ENCODE results near the gene GPR157. TPM values are rescaled to one million over a fixed set of nuclear protein-coding genes. Genes with fewer than 3 reads are reported as not detected.
"Not testable (repeated sequence)": the region's sequence is repeated elsewhere in the genome, so short reads cannot be mapped to it uniquely, and the experiment has no call there.

GPR157 gene
- total RNA-seq, 4 donors from 2014 or later: 0.59 to 10.7 (median 2.2) TPM

DNA sequence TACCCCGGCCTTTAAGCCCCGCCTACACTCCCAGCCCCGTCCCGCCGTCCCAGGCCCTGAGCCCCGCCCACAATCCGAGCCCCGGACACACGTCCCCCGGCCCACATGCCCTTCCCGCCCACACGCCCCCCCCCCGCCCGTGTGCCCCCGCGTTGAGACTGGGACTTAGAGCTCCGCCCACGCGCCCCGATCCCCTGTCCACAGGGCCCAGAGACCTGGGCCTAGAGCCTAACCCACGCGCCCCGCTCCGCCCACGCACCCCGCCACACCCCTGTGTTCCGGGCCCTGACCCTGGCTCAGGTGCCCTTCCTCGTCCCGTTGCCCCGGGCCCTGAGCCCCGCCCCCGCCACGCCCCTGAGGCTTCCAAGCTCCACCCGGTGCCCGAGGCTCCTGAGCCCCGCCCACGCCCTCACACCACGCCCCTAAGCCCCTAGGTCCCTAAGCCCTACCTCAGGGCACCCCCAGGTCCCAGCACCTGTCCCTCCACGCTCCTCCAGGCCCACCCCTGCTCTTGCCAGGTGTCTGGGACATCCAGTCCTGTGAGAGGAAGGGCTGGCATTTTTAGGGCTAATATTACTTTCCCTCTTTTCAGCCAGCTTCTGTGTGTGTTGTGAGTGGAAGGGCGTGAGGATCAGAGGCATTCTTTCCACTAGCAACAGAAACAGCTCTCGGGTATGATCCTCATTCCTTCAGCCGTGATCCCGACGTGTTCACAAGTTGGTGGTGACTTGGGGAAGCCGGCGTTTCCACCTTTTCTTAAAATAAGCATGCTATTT is 552 bp upstream of the GPR157 start:
- DNase-seq: peak; percentile 87 to 90
- no peaks in the 10 kb centered on the region for H3K36me3 ChIP-seq
- TF ChIP-seq, protein P1, sequence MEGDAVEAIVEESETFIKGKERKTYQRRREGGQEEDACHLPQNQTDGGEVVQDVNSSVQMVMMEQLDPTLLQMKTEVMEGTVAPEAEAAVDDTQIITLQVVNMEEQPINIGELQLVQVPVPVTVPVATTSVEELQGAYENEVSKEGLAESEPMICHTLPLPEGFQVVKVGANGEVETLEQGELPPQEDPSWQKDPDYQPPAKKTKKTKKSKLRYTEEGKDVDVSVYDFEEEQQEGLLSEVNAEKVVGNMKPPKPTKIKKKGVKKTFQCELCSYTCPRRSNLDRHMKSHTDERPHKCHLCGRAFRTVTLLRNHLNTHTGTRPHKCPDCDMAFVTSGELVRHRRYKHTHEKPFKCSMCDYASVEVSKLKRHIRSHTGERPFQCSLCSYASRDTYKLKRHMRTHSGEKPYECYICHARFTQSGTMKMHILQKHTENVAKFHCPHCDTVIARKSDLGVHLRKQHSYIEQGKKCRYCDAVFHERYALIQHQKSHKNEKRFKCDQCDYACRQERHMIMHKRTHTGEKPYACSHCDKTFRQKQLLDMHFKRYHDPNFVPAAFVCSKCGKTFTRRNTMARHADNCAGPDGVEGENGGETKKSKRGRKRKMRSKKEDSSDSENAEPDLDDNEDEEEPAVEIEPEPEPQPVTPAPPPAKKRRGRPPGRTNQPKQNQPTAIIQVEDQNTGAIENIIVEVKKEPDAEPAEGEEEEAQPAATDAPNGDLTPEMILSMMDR (IDR thresholded peaks at IDR 0.05): no peak
- TF ChIP-seq POLR2A (IDR thresholded peaks at IDR 0.05): no peak
- intact Hi-C loops (cut with DNase I; ENCODE audit: low total_unique reads): no loop called here
- H3K4me3 ChIP-seq: peak overlapping the region; percentile 56 to 91
- no peaks in the 10 kb centered on the region for H3K9me3 ChIP-seq
- H3K27me3 ChIP-seq: no peaks in the 10 kb centered on the region
- H3K27ac ChIP-seq: peak overlapping the region; percentile 85 to 97
- H3K4me1 ChIP-seq: peaks cover 0 to 7% of the 10 kb centered on the region in 2 donors

DNA sequence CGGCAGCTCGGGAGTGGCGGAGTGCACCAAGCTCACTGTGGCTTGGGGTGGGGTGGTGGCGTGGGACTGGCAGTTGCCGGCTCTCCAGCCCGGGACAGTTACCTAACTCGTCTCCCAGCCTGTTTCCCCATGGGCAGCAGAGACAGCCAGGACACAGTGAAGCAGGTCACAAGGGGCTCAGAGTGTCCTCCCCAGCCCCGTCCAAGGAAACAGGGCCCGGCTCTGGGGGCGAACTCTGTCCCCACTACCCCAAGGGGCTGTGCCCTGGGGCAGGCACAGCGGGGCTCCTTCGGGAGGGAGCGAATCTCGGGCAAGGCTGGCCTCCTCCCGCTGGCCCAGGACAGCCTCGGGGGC is 759 bp downstream of the GPR157 start:
- no peaks in the 10 kb centered on the region for H3K9me3 ChIP-seq
- H3K4me3 ChIP-seq: peak overlapping the region; percentile 56 to 91
- H3K4me1 ChIP-seq: peaks cover 0 to 7% of the 10 kb centered on the region in 2 donors
- TF ChIP-seq POLR2A (IDR thresholded peaks at IDR 0.05): no peak
- TF ChIP-seq, protein P1 (IDR thresholded peaks at IDR 0.05): no peak
- DNase-seq: peak in 1 of 2 donors; percentile 39
- H3K27me3 ChIP-seq: no peaks in the 10 kb centered on the region
- intact Hi-C loops (cut with DNase I; ENCODE audit: low total_unique reads): no loop called here
- no peaks in the 10 kb centered on the region for H3K36me3 ChIP-seq
- peak overlapping the region; percentile 85 to 97 for H3K27ac ChIP-seq

DNA sequence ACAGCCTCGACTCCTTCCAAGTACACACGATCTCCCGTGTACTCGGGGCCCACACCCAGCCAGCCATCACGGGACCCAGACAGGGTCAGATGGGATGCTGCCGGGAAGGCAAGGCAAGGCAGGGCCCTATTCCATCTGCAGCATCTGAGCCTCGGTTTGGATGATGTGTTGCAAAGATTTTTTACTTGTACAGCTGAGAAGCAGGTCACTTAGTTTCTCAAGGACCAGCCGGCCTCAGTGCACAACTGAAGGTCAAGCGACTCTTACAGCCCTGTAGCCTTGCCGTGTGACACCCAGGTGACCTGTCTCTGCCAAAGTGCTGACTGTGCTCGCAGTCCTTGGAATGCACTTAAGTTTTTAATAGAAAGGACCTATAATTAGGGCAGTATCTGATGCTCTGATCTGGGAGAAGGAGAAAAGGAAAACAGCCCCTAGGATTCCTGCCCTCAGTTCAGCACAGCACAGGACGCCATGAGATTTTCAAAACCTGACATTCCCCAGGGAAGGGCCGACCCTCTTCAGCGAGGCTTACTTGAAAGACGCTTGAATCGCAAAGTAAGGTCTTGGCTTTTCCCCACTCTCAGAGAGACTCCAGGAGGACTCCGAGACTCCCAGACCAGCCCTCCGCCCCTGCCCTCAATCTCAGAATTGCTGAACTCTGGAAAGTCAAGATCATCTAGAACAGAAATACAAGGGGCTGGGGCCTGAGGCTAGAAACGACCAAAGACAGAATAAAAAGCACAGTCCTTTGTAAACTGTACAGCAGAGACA is 1.3 kb downstream of the GPR157 start:
- Histone ChIP-seq H3K36me3 (no peaks in the 10 kb centered on the region), H3K27me3 (no peaks in the 10 kb centered on the region), H3K4me1 (peaks cover 0 to 7% of the 10 kb centered on the region in 2 donors), H3K9me3 (no peaks in the 10 kb centered on the region), H3K27ac (peak overlapping the region; percentile 85 to 97), H3K4me3 (peak overlapping the region; percentile 56 to 91)
- DNase-seq: no peak
- TF ChIP-seq POLR2A (IDR thresholded peaks at IDR 0.05): no peak
- TF ChIP-seq, protein P1 (IDR thresholded peaks at IDR 0.05): no peak
- intact Hi-C loops (cut with DNase I; ENCODE audit: low total_unique reads): no loop called here

DNA sequence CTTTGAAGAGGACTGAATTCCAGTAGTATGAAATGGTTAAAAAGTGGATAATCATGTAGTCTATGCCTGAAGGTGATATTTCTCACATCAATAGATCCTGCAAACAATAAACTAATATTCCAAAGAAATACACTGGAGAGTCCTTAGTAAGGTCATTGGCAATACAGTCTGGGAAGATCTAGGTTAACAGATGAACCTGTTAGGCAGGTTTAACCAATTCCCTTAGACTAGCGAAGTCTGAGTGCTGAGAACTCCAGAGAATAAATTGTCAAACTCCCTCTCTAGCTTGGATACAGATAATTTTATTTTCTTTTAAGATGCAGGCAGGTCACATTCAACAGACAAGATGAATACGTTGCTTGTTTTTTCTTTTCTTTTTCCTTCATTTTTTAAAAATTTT is 2.4 kb downstream of the GPR157 start:
- TF ChIP-seq, protein P1 (IDR thresholded peaks at IDR 0.05): no peak
- TF ChIP-seq POLR2A (IDR thresholded peaks at IDR 0.05): no peak
- no peak for DNase-seq
- no peak overlapping the region for H3K4me3 ChIP-seq
- H3K36me3 ChIP-seq: no peaks in the 10 kb centered on the region
- intact Hi-C loops (cut with DNase I; ENCODE audit: low total_unique reads): no loop called here
- H3K4me1 ChIP-seq: peaks cover 0 to 7% of the 10 kb centered on the region in 2 donors
- no peaks in the 10 kb centered on the region for H3K9me3 ChIP-seq
- H3K27ac ChIP-seq: no peak overlapping the region
- H3K27me3 ChIP-seq: no peaks in the 10 kb centered on the region

DNA sequence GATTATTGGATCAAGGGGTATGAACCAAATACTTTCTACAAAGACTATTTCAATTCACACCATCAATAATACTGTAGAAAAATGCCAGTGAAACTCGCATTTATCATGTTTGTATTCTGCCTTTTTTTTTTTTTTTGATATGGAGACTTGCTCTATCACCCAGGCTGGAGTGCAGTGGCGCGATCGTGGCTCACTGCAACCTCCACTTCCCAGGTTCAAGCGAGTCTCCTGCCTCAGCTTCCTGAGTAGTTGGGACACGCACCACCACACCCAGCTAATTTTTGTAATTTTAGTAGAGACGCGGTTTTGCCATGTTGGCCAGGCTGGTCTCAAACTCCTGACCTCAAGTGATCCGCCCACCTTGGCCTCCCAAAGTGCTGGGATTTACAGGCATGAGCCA is 3.1 kb downstream of the GPR157 start:
- H3K36me3 ChIP-seq; H3K27ac ChIP-seq; H3K4me3 ChIP-seq; H3K27me3 ChIP-seq; H3K9me3 ChIP-seq; intact Hi-C loops (cut with DNase I; ENCODE audit: low total_unique reads); H3K4me1 ChIP-seq; DNase-seq: not testable (repeated sequence)

Measured in uterus (tissue), 4 donors.